GM21390 (cell line): ENCODE results near the gene C1orf116.

Experiments
- ATAC-seq: cut with Tn5 transposase; IDR thresholded peaks from one replicate; pipeline ENCODE4 v1.9.1; 2021; ENCODE audit not compliant: unreplicated experiment

The C1orf116 gene

DNA sequence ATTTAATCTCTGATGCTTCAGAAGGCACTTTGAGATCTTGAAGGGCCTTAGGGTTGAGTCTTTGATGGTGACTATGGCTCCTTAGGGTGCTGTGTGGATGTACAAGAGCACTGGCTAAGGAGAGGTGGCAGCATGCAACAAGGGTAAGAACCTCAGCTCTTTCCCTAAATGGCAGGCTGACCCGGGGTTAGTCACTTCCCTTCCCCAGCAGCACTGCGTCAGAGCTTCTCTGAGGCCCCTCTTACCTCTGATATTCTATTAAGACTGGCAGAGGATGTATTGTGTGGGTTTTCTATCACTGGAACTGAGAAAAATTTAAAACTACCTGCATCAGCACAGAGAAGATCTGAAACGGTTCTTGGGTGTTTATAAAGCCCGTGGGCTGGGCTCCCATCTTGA lies 11.8 kb downstream of the C1orf116 start:
- ATAC-seq, result no peak

DNA sequence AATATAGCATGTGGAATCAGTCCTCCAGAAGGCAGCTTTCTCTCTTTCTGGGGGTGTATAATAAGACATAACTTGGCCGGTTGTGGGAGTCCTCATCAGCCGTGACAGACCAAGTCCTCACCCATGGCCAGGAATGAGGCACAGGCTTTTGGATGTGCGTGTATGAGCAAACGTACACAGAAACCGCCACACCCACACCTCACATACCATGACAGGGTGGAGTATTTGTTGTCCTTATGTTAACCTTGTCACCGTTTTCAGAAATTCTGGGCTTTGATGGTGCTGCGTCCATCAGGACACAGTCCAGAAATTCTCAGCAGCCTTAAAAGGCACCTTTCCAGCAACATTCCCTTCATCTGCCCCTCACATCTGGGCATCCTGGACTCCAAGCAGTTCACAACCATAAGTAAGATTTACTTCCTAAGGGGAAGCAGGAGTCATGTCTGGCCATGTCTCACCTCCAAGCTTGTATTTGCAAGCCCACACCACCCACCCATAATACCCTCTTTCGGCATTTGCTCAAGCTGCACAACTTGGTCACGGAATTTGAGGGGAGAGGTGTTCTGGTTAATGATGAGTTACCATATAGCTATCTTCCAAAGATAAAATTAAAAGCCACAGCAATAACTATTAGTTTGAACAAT lies 12.4 kb downstream of the C1orf116 start:
- no peak for ATAC-seq

DNA sequence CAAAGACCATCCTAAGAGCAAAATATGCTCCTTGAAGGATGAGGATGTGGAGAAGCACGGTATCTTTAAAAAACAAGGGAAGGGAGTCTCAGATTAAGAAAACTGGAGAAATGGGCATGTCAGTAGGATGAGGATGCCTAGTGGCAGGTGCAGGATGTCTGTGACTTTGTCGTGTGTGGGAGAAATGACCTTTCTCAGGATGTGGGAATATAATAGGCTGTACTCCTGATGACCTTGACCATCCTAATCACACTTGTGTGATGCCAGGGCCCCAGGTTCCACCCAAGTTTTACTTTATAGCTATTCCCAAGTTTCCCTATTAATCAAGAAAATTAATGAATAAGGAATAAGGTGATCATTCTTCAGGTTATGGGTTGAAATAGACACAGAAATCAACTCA lies 12.9 kb downstream of the C1orf116 start:
- ATAC-seq, result no peak

DNA sequence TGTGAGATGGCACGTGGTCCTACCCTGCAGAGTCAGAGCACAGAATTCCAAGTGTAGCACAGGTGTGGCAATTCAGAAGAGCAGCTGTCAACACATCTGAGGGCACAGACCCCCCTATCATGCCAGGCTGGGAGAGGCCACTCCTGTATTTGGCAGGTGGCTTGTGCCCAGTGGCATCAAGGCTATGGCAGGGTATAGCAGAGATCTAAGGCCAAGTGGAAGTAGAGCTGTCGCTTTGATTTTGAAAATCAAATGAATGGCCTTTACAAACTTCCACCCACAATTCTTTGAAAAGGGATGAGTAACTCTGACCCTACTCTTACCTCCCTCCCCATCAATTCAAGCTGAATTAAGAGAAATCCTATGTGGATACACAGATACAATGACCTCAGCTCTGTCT lies 13.4 kb downstream of the C1orf116 start:
- no peak for ATAC-seq

DNA sequence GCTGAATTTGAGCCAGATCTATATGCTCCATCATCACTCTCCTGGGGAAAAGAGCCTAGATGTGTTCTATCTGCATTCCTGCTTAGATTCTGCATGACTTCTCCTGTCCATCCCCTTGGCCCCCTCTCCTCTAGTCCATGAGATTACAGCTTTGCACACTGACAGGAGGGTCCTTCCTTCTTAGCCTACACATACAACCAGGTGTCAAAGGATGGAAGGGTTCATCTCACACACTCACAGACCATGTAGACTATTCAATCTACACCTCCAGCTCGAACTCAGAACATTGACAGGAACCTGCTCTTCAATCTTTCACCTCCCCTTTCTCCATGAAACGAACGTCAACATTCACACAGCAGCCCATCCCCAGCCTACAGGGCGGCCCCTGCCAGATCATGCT lies 13.8 kb downstream of the C1orf116 start:
- no peak for ATAC-seq

DNA sequence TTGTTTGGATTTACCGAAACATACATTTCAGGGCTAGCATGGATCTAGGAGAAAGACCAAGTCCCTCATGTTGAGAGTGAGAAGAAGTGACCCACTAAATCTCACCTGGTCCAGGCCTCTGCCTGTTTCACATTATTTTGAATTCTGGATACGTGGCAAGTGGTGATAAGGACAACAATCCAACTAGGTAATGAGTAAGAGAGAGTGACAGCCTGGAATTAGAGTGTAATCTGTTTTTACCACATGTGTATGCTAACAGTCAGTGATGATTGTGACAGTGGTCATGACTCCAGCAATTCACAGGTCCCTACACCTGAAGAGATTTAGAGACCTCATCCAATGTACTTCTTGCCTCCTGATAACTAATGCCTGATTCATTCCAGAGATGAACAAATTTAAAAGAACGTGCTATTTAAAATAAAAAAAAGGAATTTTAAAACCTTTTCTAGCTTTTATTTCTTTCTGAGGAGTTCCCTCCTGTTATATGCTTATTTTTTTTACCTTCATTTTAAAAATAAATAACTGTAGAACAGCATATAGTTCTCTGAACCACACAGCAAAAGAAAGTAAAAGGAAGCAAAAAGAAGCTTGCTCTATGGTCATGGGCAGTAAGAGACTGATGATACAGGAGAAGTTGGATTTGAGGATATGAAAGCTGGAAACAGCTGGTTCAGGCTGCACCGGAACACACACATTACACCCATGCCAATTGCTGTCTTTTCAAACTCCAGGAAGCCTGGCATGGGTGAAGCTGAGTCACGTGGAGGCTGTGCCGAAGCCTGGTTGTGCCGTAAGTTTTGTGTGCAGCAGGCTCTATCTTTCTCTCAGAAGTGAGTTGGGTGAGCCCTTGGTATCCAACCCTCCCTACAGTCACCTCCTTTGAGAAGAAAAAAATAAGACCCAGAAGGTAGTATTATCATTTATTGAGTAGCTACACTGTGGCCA lies 14.7 kb downstream of the C1orf116 start:
- ATAC-seq, result no peak

DNA sequence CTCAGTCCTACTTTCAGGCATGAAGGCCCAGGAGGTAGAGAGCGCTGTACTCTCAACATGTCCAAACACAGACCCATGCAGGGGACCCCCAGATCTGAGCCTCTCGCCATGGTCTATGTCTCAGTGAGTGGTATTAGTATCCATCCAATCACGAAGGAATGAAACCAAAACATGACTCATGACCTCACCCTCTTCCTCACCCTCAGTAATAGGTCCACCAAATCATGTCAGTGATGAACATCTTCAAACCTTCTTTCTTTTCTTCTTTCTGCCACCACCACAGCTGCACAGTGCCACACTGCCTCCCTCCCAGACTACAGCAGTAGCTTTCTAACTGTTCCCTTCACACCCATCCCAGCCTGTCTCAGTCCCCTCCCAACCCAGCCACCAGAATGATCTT lies 16.8 kb downstream of the C1orf116 start:
- no peak for ATAC-seq

DNA sequence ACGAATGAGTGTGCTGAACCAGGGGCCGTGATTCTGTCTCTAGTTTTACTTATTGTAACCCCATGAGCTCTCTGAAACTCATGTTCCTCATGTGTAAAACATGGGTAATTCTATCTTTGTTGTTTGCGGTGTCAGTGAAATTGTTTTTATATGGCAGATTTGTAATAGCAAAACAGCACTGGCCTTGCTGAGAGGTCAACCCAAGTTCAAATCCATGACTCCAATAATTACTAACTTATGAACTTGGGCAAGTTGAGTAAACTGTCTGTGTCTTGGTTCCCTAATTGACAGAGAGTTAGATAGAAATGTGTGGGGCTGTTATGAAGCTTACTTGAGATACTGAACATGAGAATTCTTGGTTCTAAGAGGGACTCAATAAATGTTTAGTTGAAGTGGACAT lies 17.8 kb downstream of the C1orf116 start:
- ATAC-seq, result no peak

DNA sequence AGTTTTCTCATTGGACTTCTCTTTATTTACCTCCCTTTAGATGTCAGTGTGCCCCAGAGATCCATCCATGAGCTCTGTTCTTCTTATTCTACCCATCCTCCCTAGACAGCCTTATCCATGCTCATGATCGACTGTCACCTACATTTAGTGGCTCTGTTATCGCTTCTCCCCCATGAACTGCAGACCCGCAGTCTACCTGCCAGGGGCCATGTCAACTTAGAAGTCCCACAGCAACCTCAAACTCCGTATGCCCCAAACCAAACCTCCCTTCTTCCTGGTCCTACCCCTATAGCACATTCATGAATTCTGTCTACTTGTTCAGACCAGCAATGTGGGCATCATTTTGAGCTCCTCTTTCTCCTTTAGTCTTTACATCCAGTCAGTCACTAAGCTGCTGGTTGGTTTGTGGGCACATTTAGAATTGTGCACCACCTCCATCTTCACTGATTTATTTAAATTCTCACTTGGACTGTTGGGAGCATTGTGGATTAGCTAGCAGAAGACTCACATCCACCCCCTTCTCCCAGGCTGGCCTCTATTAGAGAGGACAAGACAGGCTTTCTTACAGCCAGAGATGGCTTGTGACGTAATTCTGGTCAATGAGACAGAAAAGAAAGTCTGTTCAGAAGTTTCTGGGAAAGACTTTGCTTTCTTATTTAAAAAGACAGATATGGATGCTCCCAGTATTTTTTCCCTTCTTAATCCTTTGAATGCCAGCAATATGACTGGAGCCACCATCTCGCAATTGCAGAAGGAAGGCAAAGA lies 19.1 kb downstream of the C1orf116 start:
- ATAC-seq, result no peak

DNA sequence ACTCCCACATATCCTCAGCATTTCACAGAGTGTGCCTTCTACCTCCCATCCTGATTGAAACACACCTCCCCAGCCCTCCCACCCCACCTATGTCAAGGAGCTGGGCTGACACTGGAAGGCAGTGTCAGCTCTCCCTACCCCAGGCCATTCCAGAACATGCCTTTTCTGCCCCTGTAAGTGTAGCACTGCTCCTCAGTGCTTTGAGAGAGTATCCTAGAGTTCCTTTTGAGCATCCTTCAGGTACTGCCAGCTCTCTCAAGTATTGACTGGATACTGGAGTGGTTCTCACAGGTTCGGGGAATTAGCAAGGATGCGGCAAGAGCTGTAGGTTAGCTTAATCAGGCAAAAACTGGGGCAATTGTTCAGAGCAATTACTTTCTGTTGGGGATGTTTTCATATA lies 21.8 kb downstream of the C1orf116 start:
- no peak for ATAC-seq

DNA sequence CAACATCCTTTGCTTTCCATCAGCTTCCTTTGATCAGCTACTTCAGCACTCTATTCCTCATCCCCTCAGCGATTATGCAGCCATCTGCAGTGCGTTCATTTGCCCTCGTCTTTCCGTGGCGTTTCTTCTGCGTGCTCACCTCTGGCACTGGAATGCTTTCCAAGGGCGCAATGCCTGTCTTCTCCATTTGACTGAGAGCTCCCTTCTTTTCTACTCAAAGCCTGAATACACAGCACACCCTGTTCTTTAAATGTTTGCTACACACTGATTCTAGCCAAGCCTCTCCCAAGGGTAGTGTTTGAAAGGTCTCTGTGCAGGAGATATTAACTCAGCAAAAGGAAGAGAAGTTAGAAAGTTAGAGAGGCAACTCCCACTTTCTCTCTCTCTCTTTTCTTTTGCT lies 22.6 kb downstream of the C1orf116 start:
- ATAC-seq, result no peak

DNA sequence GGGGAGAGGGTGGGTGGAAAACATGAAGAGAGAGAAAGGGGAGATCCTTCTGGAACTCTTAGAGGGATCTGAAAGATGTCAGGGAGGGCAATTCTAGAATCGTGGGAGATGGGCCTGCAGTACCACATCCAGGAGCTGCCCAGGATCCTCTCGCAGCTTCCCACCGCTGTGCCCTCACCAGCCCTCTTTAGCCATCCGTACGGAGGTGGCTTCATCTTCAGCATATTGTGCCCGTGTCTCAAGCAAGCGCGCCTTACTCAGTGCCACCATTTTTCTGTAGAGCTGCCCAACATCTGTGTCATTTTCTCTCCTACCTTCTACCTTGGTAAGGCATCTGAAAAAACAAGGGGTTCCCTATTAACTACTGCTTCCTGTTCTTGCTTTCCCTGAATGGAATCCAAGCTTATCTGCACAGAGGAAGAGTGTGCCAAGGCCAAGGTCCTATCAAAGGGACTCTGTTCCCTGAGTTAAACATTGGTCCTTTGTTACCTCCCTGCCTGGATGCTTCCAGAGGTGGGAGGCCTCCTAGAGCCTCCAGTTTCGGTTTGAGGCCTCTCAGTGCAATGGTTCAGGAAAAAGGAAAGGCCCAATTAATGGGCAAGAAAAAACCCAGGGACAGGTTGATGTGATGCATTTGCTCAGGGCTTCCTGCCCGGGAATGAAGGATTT lies 23.2 kb downstream of the C1orf116 start:
- no peak for ATAC-seq

DNA sequence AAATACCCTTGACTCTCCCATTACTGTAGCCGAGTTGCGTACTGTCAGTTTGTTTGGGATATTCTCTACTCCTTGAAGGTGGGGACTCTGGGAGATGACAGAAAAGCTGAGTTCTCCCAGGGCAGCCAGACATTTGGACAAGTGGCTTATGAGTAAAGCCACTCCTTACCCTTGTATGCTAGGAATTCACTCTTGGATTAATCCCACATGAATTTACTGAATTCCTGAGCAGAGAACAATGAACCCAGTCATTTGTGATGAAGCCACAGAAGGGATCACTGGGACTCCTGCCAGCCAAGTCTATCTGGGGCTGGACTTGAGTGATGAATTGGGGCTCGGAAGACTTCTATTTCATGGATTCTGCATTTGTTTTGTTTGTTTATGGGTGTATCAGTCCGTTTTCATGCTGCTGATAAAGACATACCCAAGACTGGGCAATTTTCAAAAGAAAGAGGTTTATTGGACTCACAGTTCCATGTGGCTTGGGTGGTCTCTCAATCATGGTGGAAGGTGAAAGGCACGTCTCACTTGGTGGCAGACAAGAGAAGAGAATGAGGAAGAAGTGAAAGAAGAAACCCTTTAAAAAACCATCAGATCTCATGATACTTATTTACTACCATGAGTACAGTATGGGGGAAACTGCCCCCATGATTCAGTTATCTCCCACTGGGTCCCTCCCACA lies 25.1 kb downstream of the C1orf116 start:
- ATAC-seq, result no peak

DNA sequence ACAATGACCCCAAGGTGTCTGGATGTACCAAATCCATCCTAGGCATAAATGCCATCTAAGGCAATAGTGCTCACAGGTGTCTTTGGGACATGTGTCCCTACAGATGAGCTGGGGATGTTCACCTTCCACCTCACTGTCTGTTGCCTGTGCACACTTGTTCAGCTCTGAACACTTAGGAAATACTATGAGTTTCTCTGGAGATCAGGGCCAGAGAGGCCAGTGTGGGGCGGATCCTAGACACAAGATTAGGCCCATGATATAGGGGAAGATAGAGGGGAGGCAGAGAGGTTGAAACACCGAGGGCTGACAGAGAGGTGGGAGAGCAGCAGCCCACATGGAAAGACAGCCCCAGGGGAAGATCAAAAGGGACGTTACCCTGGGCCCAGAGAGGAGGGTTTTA lies 25.6 kb downstream of the C1orf116 start:
- ATAC-seq, result no peak

DNA sequence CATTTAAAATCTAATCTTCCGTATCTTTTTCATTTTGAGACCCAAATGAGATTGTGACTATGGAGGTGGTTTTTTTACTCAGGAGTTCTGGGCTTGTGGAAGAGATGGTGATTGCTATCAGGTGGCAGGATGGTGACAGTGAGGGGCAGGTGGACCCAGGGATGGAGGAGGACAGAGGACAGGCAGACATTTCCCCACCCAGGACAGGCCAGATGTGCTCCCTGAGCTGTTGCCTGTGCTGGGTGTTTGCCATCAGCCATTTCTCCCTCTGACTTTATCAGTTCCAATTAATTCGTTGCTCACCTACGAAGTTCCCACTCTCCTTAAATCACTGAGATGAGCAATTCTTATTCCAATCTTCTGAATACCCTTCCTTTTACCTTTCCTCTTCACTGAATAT lies 26.5 kb downstream of the C1orf116 start:
- no peak for ATAC-seq

DNA sequence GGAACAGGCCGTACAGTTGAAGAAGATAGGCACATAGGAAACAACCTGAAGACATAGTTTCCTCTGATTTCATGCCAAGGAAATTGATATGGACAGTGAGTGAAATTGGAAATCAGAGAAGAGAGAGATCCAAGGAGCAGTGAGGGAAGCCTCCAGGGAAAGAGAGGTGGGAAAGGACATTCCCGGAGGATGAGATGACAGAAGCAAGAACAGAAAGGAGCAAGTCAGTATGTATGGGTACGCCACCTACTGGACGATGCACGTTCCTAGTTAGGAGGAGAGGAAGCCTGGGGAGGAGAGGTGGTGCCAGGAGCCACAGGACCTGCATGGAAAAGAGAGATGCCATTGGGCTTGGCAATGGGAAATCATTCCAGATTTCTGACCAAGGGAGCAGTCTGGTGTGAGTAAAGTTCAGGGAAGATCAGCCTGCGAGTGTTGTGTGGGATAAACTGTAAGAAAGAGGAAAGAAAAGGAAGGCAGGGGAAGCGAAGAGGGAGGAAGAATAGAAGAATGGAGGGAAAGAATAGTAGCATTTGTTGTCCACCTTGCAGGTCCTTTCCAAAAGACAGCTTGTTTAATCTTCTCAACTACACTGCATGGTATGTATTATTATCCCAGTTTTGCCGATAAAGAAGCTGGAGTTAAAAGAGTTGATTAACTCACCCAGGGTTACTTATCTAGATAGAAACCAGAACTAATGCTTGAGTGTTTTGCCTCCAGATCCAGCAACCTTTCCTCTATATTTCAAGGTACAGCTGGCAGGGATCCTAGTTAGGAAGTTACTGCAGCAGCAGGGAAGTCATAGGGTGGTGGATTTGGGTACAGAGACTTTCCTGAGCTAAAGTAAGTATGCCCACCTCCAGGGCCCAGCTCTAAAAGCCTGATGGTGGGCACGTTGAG lies 27.4 kb downstream of the C1orf116 start:
- ATAC-seq, result no peak

DNA sequence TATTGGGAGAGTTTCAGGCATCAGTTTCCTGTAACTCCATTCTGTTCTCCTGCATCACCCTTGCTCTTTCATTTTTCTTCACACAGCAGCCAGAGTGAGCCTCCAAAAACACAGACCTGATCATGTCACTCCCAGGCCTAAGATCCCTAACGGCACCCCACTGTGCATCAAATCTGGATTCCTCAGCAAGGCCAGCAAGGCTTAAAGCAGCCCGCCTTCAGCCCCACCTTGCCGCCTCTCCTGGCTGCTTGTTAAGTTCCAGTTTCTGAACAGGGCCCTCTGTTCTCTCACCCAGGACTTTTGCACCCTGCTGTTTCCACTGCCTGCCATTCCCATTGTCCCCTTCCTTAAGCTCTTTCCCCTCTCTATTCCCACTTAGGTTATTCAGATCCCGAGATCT lies 29.3 kb downstream of the C1orf116 start:
- no peak for ATAC-seq

DNA sequence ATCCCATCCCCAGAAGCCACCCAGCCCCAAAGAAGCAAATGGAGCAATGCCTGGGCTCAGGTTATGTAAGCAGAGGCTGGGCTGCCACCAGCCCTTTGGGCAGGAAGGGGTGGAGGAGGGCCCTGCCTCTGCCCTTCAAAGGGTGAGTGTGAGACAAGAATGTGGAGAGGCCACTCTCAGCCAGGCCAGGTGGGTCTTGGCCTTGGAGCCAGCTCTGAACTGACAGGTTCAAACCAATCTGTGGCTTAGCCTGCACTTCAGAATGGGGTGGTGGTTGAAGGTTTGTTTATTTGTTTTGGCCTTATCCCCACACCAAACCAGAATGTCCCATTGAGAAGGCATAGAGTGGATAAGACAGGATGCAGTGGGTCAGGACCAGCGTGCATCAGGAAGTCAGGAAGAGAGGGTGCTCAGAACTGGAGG lies 29.8 kb downstream of the C1orf116 start:
- no peak for ATAC-seq

DNA sequence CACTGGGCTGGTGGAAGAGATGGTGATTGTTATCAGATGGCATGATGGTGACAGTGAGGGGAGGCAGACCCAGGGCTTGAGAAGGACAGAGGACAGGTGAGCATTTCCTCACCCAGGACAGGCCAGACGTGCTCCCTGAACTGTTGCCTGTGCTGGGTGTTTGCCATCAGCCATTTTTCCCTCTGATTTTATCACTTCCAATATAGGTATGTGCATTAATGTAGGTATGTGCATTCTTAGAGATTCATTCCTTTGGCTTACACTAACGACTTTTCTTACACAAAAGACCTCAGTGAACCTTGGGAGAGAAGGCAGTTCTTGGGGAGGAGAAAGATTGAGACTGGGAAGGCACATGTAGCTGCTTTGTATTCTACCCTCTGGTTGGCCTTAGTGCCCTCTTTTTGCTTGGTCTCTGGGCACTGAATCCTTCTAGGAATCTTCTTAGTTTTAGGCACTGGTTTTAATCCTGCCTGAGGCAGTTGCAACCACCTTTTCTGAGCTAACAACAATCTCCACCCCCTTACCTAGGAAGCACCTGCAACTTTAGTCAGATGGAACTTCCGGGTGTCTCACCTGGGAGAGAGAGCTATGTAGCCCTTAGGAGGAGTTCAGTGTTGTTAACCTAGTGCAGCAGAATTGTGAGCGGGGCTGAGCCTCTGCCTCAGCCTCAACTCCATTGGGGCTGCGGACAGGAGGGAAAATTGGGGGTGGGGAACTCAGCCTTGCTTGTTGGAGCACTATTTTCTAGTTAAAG lies 30.9 kb downstream of the C1orf116 start:
- ATAC-seq, result no peak
